ENCODE measurements around the gene COPS9.

DNA sequence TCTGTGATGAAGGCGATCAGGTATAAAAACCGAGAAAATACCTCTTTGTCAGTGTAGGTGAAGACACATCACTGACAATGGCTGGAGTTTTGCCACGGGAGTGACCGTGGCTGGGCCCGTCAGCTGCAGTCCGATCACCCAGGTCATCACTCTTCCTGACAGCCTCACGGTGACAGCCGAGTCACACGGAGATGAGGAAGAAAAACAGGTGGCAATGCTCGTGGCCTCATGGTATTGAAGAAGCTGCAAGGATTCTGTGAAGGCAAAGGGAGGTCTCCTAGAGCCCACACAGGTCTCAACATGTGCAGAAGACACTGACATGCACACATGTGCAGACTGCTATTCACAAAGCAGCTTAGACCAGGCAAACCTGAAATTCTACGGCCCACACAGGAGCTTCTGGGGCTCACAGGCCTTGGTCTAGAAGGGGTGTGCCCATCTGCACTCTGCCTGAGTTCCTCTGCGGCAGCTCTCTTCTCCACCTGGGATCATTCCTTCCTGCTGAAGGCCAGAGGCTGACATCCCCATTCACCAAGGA lies 7.4 kb downstream of the COPS9 start:
- no peak for TF ChIP-seq EZH2phosphoT487 (IDR thresholded peaks at IDR 0.05; ENCODE audit: low read depth)
- TF ChIP-seq, protein P1, sequence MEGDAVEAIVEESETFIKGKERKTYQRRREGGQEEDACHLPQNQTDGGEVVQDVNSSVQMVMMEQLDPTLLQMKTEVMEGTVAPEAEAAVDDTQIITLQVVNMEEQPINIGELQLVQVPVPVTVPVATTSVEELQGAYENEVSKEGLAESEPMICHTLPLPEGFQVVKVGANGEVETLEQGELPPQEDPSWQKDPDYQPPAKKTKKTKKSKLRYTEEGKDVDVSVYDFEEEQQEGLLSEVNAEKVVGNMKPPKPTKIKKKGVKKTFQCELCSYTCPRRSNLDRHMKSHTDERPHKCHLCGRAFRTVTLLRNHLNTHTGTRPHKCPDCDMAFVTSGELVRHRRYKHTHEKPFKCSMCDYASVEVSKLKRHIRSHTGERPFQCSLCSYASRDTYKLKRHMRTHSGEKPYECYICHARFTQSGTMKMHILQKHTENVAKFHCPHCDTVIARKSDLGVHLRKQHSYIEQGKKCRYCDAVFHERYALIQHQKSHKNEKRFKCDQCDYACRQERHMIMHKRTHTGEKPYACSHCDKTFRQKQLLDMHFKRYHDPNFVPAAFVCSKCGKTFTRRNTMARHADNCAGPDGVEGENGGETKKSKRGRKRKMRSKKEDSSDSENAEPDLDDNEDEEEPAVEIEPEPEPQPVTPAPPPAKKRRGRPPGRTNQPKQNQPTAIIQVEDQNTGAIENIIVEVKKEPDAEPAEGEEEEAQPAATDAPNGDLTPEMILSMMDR (IDR thresholded peaks at IDR 0.05; ENCODE audit: low read depth, low read length), result no peak
